CD4-positive, alpha-beta T cell treated with Interleukin-12 subunit alpha and Interleukin-12 subunit beta, for 1 hour (primary cell): ENCODE results near the gene PLEKHG4B.
"Not testable (repeated sequence)": the region's sequence is repeated elsewhere in the genome, so short reads cannot be mapped to it uniquely, and the experiment has no call there.

ENCODE experiments used
- DNase-seq: peaks from one replicate; pipeline ENCODE4 v3.0.0-alpha.2; 2020

The PLEKHG4B gene

GRCh38 chr5:235527-235926, 143.6 kb downstream of the PLEKHG4B start:
- DNase-seq: not testable (repeated sequence)

DNA sequence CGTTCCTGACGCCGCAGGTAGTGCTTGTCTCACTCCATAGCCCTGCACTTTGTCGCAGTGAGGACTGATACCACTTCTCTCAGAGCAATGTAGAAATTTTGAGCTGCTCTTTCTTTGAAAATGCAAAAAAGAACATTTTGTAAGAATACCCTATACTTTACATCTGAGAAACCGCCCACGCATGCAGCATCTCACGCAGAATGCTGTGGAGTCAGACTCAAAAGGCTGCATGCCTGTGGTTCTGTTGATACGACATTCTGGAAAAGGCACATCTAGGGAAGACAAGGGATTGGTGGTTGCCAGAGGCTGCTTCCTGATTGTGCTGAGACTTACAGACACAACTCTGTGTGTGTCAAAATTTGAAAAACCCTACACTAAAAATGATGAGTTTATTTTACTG, 146.0 kb downstream of the PLEKHG4B start:
- not testable (repeated sequence) for DNase-seq
